Measurements from ENCODE around the gene IL36B. TPM values are rescaled to one million over a fixed set of nuclear protein-coding genes. Genes with fewer than 3 reads are reported as not detected.
A peak's percentile ranks its signal among the peaks of the same experiment; 100 is the strongest.
"Not testable (repeated sequence)": the region's sequence is repeated elsewhere in the genome, so short reads cannot be mapped to it uniquely, and the experiment has no call there.

IL36B gene
- total and polyA plus RNA-seq, 9 of the 15 experiments (the other 6 are each of a cell fraction or from before 2014, with no cell fraction given): not detected

DNA sequence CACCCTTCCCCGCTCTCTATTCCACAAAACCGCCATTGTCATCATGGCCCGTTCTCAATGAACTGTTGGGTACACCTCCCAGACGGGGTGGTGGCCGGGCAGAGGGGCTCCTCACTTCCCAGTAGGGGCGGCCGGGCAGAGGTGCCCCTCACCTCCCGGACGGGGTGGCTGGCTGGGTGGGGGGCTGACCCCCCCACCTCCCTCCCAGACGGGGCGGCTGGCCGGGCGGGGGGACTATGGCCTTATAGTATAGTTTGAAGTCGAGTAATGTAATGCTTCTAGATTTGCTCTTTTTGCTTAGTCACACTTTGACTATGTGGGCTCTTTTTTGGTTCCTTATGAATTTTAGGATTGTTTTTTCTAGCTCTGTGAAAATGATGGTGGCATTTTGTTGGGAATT is 43.6 kb upstream of the IL36B start:
- H3K27ac ChIP-seq (ENCODE audit: extremely low read depth, low read depth, low read length); BruUV-seq (replicated peaks); H3K9me3 ChIP-seq (replicated peaks; ENCODE audit: control insufficient read depth, insufficient read depth, low read depth, low read length); DNase-seq (ENCODE audit: extremely low read depth in 1 of 4, low spot score in 3 of 4); H2AFZ ChIP-seq (ENCODE audit: low read depth, low read length); H3K9ac ChIP-seq (ENCODE audit: insufficient read depth in 1 of 2, low read depth in 2 of 2, low read length in 2 of 2); H3K4me3 ChIP-seq; H3K4me1 ChIP-seq (replicated peaks in 1 of 2; ENCODE audit: control insufficient read depth in 2 of 2, insufficient read depth in 2 of 2, low read length in 2 of 2); in situ Hi-C loops (cut with MboI); POLR2A ChIA-PET; ATAC-seq; FAIRE-seq; H4K20me1 ChIP-seq (replicated peaks; ENCODE audit: control insufficient read depth, insufficient read depth, low read length); H3K4me2 ChIP-seq (ENCODE audit: insufficient read depth, low read length); intact Hi-C loops (cut with micrococcal nuclease); H3K79me2 ChIP-seq (ENCODE audit: control insufficient read depth, insufficient read depth, low read length); H3K36me3 ChIP-seq (ENCODE audit: control insufficient read depth, insufficient read depth, low read length); H3K9me1 ChIP-seq (ENCODE audit: control insufficient read depth, insufficient read depth, low read length); CTCF ChIA-PET (ENCODE audit: low intra/inter-chr PET ratio): not testable (repeated sequence)
- WGBS (ENCODE audit: insufficient coverage, low coverage, missing lambda C conversion rate): 15% methylated on average over 11 of the region's 14 CpGs
- H3K27me3 ChIP-seq (ENCODE audit: control insufficient read depth in 2 of 2, insufficient read depth in 2 of 2, low read length in 2 of 2): peaks cover 15 to 31% of the 10 kb centered on the region in 2 experiments
- TF ChIP-seq ZNF316 (IDR thresholded peaks at IDR 0.05): peak; percentile 33; the same call in 1 of the 2 replicates
- TF ChIP-seq C11orf30 (IDR thresholded peaks at IDR 0.05; ENCODE audit: low read depth): 0 out of 2 replicates have a peak, but pooled peaks have one; percentile 32
- TF ChIP-seq MAFG (tag; conservative IDR thresholded peaks at IDR 0.05): peak; percentile 59
- 0 out of 2 replicates have a peak, but pooled peaks have one; percentile 16 for TF ChIP-seq NFE2 (IDR thresholded peaks at IDR 0.05; ENCODE audit: low read depth)

DNA sequence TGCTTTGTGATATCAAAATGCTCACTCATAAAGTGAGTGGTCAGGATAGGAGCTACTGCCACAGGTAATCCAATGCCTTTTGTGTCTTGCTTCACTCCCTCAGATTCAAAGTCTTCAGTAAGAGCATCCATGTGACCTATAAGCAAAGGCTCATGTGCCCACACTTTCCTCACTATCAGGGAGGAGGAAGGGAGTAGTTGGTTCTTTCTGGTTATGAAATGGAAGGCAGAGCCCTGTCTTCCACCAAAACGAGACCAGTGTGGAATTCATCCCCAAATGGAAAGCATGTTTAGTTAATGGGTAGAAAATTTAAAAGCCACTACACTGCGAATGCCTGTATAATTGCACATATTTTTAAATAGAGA is 40.9 kb upstream of the IL36B start:
- no peak overlapping the region for H3K9ac ChIP-seq (ENCODE audit: insufficient read depth in 1 of 2, low read depth in 2 of 2, low read length in 2 of 2)
- 0 out of 2 replicates have a peak, but pooled peaks cover 2% of the 10 kb centered on the region for H3K9me3 ChIP-seq (replicated peaks; ENCODE audit: control insufficient read depth, insufficient read depth, low read depth, low read length)
- H3K9me1 ChIP-seq (ENCODE audit: control insufficient read depth, insufficient read depth, low read length): no peaks in the 10 kb centered on the region
- DNase-seq (ENCODE audit: extremely low read depth in 1 of 4, low spot score in 3 of 4): no peak
- H2AFZ ChIP-seq (ENCODE audit: low read depth, low read length): no peak overlapping the region
- no peak for ATAC-seq
- H3K4me1 ChIP-seq (replicated peaks in 1 of 2; ENCODE audit: control insufficient read depth in 2 of 2, insufficient read depth in 2 of 2, low read length in 2 of 2): no peaks in the 10 kb centered on the region
- no peak overlapping the region for H3K27ac ChIP-seq (ENCODE audit: extremely low read depth, low read depth, low read length)
- no TSS peak for BruUV-seq (replicated peaks)
- FAIRE-seq: no peak
- ChIA-PET CTCF (ENCODE audit: low intra/inter-chr PET ratio) (no interaction called here), POLR2A (interaction anchor here (0.8 kb wide), 1 partner anchor 47 kb away, joined by 3 read pairs; no protein-coding TSS in a partner anchor)
- no peaks in the 10 kb centered on the region for H3K79me2 ChIP-seq (ENCODE audit: control insufficient read depth, insufficient read depth, low read length)
- H3K36me3 ChIP-seq (ENCODE audit: control insufficient read depth, insufficient read depth, low read length): no peaks in the 10 kb centered on the region
- in situ Hi-C loops (cut with MboI): no loop called here
- intact Hi-C loops (cut with micrococcal nuclease): no loop called here
- H4K20me1 ChIP-seq (replicated peaks; ENCODE audit: control insufficient read depth, insufficient read depth, low read length): no peaks in the 10 kb centered on the region
- H3K4me2 ChIP-seq (ENCODE audit: insufficient read depth, low read length): no peak overlapping the region
- peaks cover 7 to 23% of the 10 kb centered on the region in 2 experiments for H3K27me3 ChIP-seq (ENCODE audit: control insufficient read depth in 2 of 2, insufficient read depth in 2 of 2, low read length in 2 of 2)
- H3K4me3 ChIP-seq: no peak overlapping the region
- 2% methylated on average over 2 of the region's 2 CpGs for WGBS (ENCODE audit: insufficient coverage, low coverage, missing lambda C conversion rate)
- no peak for TF ChIP-seq POLR2B (IDR thresholded peaks at IDR 0.05; ENCODE audit: low read depth, partially characterized antibody)
- TF ChIP-seq SNIP1 (IDR thresholded peaks at IDR 0.05; ENCODE audit: low read depth): no peak
- TF ChIP-seq ZBTB7A (IDR thresholded peaks at IDR 0.05; ENCODE audit: borderline replicate concordance, control insufficient read depth, low read depth, low read length): no peak
- TF ChIP-seq NR2F6 (CRISPR knock-in tag; IDR thresholded peaks at IDR 0.05): no peak
- TF ChIP-seq BMI1 (IDR thresholded peaks at IDR 0.05; ENCODE audit: low read length): no peak
- TF ChIP-seq ZNF717 (CRISPR knock-in tag; IDR thresholded peaks at IDR 0.05): no peak
- TF ChIP-seq GATAD2B (IDR thresholded peaks at IDR 0.05; ENCODE audit: borderline replicate concordance): no peak
- TF ChIP-seq TAL1 (IDR thresholded peaks at IDR 0.05): no peak
- TF ChIP-seq, protein P1, sequence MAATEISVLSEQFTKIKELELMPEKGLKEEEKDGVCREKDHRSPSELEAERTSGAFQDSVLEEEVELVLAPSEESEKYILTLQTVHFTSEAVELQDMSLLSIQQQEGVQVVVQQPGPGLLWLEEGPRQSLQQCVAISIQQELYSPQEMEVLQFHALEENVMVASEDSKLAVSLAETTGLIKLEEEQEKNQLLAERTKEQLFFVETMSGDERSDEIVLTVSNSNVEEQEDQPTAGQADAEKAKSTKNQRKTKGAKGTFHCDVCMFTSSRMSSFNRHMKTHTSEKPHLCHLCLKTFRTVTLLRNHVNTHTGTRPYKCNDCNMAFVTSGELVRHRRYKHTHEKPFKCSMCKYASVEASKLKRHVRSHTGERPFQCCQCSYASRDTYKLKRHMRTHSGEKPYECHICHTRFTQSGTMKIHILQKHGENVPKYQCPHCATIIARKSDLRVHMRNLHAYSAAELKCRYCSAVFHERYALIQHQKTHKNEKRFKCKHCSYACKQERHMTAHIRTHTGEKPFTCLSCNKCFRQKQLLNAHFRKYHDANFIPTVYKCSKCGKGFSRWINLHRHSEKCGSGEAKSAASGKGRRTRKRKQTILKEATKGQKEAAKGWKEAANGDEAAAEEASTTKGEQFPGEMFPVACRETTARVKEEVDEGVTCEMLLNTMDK (IDR thresholded peaks at IDR 0.05; ENCODE audit: borderline replicate concordance, insufficient read depth, low read depth, low read length, poor library complexity, severe bottlenecking): no peak
- TF ChIP-seq RBM17 (IDR thresholded peaks at IDR 0.05; ENCODE audit: borderline replicate concordance, low read depth, low read length): no peak
